ENCODE results near the gene CRB1.

DNA sequence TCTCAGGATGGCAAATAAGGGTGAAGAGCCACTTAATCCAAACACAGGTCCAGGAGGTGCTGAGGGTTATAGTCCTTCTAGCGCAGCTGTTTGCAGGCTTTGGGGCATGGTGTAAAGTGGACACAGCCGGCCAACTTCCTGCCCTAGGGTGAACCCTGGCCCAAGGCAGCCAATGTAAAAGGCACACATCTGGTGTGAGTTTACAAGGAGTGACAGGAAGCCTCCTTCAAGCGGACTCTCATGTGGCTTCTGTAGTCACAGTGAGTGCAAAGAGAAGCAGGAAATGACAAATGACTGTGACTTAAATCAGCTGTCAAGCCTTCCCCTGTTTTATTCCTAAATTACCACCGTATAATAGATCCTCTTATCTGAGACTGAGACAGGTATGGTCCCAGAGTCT is 213.0 kb downstream of the CRB1 start:
- TF ChIP-seq, protein P1, sequence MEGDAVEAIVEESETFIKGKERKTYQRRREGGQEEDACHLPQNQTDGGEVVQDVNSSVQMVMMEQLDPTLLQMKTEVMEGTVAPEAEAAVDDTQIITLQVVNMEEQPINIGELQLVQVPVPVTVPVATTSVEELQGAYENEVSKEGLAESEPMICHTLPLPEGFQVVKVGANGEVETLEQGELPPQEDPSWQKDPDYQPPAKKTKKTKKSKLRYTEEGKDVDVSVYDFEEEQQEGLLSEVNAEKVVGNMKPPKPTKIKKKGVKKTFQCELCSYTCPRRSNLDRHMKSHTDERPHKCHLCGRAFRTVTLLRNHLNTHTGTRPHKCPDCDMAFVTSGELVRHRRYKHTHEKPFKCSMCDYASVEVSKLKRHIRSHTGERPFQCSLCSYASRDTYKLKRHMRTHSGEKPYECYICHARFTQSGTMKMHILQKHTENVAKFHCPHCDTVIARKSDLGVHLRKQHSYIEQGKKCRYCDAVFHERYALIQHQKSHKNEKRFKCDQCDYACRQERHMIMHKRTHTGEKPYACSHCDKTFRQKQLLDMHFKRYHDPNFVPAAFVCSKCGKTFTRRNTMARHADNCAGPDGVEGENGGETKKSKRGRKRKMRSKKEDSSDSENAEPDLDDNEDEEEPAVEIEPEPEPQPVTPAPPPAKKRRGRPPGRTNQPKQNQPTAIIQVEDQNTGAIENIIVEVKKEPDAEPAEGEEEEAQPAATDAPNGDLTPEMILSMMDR (conservative IDR thresholded peaks at IDR 0.05 in 1 of 2, IDR thresholded peaks at IDR 0.05 in 1 of 2; ENCODE audit: extremely low read depth in 1 of 2, insufficient read depth in 1 of 2, low read depth in 1 of 2, low read length in 2 of 2): no peak
- TF ChIP-seq EZH2 (IDR thresholded peaks at IDR 0.05; ENCODE audit: borderline replicate concordance, low read length): no peak
